ENCODE results near the gene HRK. TPM values are rescaled to one million over a fixed set of nuclear protein-coding genes. Genes with fewer than 3 reads are reported as not detected.

HRK gene
- total and polyA plus RNA-seq, 2 of the 8 experiments (the other 6 are each of a cell fraction or from before 2014, with no cell fraction given) = 1.6 to 2.7 TPM

DNA sequence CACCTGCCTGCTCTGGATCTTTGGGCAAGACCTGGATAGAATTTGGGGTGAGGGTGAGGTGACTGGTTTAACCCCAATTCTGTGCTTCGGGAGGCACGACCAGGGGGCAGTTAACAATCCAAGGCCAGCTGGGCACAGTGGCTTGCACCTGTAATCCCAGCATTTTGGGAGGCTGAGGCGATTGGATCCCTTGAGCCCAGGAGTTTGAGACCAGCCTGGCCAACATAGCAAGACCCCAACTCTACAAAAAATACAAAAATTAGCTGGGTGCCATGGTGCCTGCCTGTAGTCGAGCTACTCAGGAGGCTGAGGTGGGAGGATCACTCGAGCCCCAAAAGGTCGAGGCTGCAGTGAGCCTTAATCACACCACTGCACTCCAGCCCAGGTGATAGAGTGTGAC, 38.2 kb downstream of the HRK start (continued):
- no peak for TF ChIP-seq JUND (IDR thresholded peaks at IDR 0.05; ENCODE audit: low read length)
